AG04450 (cell line): ENCODE data around the gene NEK11. TPM values are rescaled to one million over a fixed set of nuclear protein-coding genes. Genes with fewer than 3 reads are reported as not detected.

Experiments used
- CTCF ChIA-PET: fragments of 300-600, 350-600 bp; formaldehyde crosslinking; extraction: SDS; loops from one replicate; lab custom pipeline; 2022; ENCODE audit warnings: antibody characterized with exemption, inconsistent platforms; lab: Charles Lee
- POLR2A ChIA-PET: fragments of 350-600 bp; formaldehyde crosslinking; extraction: SDS; loops from one replicate; lab custom pipeline; 2021; ENCODE audit warnings: antibody characterized with exemption, inconsistent platforms; lab: Yijun Ruan, JAX
- DNase-seq: peaks from one replicate; pipeline ENCODE4 v3.0.0-alpha.2; 2011; ENCODE audit warnings: low read depth, low spot score
- H3K27ac ChIP-seq: one replicate; pipeline ENCODE4 v1.5.1; 2012; ENCODE audit warnings: low read depth, low read length, control low read depth
- H3K27me3 ChIP-seq: one replicate; pipeline ENCODE4 v1.6.0; 2012; ENCODE audit warnings: low read length; ENCODE audit not compliant: control insufficient read depth, insufficient read depth
- H3K4me3 ChIP-seq: 2 replicates; pipeline ENCODE4 v1.5.1; 2011; ENCODE audit warnings: mild to moderate bottlenecking, low read depth, low read length, control low read depth
- H3K9me3 ChIP-seq: 2 replicates; pipeline ENCODE4 v1.5.1; 2012; ENCODE audit warnings: low read length; ENCODE audit not compliant: control insufficient read depth, insufficient read depth
- polyA plus RNA-seq: library from polyadenylated mRNA; depleted of rRNA; stranded (reverse); fragments of >200 nt; gene quantifications from 2 replicates; pipeline ENCODE4 v1.2.3, GENCODE V29; 2011
- TF ChIP-seq, protein P1 (sequence below): IDR thresholded peaks from 2 replicates; pipeline ENCODE4 v1.5.1; 2011; ENCODE audit warnings: low read depth, low read length, control low read depth, inconsistent platforms

Gene NEK11
- polyA plus RNA-seq, 1 experiment: 4.0 TPM

DNA sequence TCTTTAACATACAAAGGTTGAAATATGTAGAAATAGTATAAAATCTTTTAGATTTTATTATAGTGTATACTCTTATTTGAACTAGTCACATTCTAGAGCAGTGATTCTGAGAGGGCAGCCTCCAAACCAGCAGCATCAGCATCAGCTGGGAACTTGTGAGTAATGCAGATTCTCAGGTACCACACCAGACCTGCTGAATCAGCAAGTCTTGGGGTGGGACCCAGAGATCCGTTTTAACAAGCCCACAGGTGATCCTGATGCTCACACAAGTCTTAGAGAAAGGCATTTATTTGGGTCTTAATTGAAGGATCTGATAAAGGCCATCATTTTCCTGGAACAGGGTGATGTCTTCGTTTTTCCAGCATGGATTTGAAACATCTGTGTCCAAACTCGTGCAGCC, 195.9 kb downstream of the NEK11 start:
- H3K27me3 ChIP-seq: no peaks in the 10 kb centered on the region
- ChIA-PET CTCF (no interaction called here), POLR2A (no interaction called here)
- TF ChIP-seq, protein P1, sequence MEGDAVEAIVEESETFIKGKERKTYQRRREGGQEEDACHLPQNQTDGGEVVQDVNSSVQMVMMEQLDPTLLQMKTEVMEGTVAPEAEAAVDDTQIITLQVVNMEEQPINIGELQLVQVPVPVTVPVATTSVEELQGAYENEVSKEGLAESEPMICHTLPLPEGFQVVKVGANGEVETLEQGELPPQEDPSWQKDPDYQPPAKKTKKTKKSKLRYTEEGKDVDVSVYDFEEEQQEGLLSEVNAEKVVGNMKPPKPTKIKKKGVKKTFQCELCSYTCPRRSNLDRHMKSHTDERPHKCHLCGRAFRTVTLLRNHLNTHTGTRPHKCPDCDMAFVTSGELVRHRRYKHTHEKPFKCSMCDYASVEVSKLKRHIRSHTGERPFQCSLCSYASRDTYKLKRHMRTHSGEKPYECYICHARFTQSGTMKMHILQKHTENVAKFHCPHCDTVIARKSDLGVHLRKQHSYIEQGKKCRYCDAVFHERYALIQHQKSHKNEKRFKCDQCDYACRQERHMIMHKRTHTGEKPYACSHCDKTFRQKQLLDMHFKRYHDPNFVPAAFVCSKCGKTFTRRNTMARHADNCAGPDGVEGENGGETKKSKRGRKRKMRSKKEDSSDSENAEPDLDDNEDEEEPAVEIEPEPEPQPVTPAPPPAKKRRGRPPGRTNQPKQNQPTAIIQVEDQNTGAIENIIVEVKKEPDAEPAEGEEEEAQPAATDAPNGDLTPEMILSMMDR: no peak
- DNase-seq: no peak
- H3K9me3 ChIP-seq: no peaks in the 10 kb centered on the region
- no peak overlapping the region for H3K4me3 ChIP-seq
- H3K27ac ChIP-seq: no peak overlapping the region

DNA sequence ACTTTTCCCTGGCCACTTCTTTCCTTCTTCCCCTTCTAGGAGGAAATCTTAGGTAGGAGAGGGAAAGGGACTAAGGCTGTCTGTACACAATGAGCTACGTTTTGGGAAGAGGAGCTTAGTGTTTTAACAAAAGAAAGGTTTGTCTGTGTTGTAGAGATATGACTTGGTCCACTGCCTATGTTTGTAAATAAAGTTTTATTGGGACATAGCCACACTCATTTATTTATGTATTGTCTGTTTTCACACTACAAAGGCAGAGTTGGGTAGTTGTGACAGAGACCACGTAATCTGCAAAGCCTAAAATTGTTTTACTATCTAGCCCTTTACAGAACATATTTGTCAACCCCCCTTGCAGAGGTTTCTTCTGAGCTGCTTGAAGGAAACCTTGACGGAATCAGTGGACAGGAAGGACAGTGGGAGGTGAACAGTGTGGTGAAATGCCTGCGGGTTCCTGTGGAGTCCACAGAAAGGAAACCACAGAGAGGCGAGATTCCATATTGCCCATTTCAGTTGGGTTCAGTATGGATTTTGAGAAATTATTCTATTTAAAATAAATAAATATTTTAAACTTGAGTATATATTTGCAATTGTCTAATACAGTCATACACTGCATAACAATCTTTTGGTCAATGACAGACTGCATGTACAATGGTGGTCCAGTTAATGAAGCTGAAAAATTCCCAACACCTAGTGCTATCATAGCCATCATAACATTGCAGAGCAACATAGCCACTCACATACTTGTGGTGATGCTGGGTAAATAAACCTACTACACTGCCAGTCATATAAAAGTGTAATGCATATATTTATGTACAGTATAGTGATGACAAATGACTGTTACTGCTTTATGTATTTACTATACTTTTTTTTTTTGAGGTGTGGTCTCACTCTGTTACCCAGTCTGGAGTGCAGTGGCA, 197.0 kb downstream of the NEK11 start:
- Histone ChIP-seq H3K4me3 (no peak overlapping the region), H3K27me3 (no peaks in the 10 kb centered on the region), H3K27ac (no peak overlapping the region), H3K9me3 (no peaks in the 10 kb centered on the region)
- POLR2A ChIA-PET: no interaction called here
- DNase-seq: no peak
- CTCF ChIA-PET: no interaction called here
- TF ChIP-seq, protein P1: no peak

DNA sequence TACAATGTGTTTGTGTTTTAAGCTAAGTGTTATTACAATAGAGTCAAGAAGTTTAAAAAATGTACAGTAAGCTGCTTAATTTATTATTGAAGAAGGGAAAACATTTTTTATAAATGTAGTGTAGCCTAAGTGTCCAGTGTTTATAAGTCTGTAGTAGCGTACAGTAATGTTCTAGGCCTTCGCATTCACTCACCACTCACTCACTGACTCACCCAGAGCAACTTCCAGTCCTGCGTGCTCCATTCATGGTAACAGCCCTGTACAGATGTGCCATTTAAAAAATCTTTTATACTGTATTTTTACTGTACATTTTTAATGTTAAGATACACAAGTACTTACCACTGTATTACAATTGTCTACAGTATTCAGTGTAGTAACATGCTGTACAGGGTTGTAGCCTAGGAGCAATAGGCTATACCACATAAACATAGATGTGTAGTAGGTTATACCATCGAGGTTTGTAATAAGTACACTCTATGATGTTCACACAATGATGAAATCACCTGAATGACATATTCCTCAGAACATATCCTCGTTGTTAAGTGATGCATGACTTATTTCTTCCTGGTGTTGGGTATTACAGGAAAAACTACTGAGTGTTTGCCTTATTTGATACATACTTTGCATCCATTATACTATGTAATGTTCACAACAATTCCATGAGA, 198.3 kb downstream of the NEK11 start:
- TF ChIP-seq, protein P1: no peak
- CTCF ChIA-PET: no interaction called here
- POLR2A ChIA-PET: no interaction called here

DNA sequence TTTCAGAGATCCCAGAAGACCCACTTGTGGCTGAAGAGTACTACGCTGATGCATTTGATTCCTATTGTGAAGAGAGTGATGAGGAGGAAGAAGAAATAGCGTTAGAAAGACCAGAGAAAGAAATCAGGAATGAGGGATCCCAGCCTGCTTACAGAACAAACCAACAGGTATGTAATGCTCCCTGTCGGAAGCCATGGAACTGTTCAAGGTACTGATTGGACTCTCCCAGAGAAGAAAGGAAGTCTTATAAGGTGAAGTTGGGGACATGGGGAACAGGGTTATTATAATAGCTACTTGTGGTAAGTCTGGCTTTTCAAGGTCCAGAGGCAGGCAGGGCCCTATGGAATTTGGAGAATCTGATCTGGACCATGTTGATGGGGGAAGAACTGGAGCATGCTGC, 201.8 kb downstream of the NEK11 start:
- Histone ChIP-seq H3K9me3 (no peaks in the 10 kb centered on the region), H3K27ac (no peak overlapping the region), H3K27me3 (no peaks in the 10 kb centered on the region), H3K4me3 (no peak overlapping the region)
- no peak for DNase-seq
- ChIA-PET POLR2A (no interaction called here), CTCF (no interaction called here)
- TF ChIP-seq, protein P1: no peak

More for the DNA sequence above, 198.3 kb downstream of the NEK11 start:
- no peaks in the 10 kb centered on the region for H3K9me3 ChIP-seq
- H3K4me3 ChIP-seq: no peak overlapping the region
- no peaks in the 10 kb centered on the region for H3K27me3 ChIP-seq
- no peak overlapping the region for H3K27ac ChIP-seq
- no peak for DNase-seq
